Caco-2 (cell line): ENCODE measurements around the gene IL34. TPM values are rescaled to one million over a fixed set of nuclear protein-coding genes. Genes with fewer than 3 reads are reported as not detected.
"Not testable (repeated sequence)": the region's sequence is repeated elsewhere in the genome, so short reads cannot be mapped to it uniquely, and the experiment has no call there.

Experiments
- BruUV-seq: library from RNA; stranded (reverse); fragments of 400-500 nt; replicated peaks from 2 replicates; lab custom pipeline; 2021; lab: Mats Ljungman, UMichigan
- CTCF ChIA-PET: fragments of 300-600 bp; sonication (Branson Sonifier 250); formaldehyde crosslinking; loops from one replicate; lab custom pipeline; 2022; ENCODE audit warnings: antibody characterized with exemption; lab: Charles Lee
- POLR2A ChIA-PET: fragments of 300-600 bp; sonication (Branson Sonifier 250); formaldehyde crosslinking; loops from one replicate; lab custom pipeline; 2022; ENCODE audit warnings: antibody characterized with exemption; lab: Charles Lee
- DNase-seq, 2 experiments: peaks; one replicate each; pipeline versions ENCODE4 v3.0.0 to v3.0.0-alpha.2; 2020 to 2022
- H3K27me3 ChIP-seq: replicated peaks from 2 replicates; pipeline ENCODE4 v1.6.0; 2011; ENCODE audit warnings: low read length; ENCODE audit not compliant: control insufficient read depth, insufficient read depth
- H3K36me3 ChIP-seq: 2 replicates; pipeline ENCODE4 v1.5.1; 2011; ENCODE audit warnings: low read length; ENCODE audit not compliant: control insufficient read depth, insufficient read depth
- H3K4me1 ChIP-seq: fragments of 250-450 bp; sonication (Bioruptor Pico); 2 replicates; pipeline ENCODE4 v1.5.1; 2020; ENCODE audit warnings: mild to moderate bottlenecking
- H3K4me3 ChIP-seq: 2 replicates; pipeline ENCODE4 v1.5.1; 2011; ENCODE audit warnings: low read depth, mild to moderate bottlenecking, control low read depth, low read length
- H3K9me3 ChIP-seq: fragments of 250-450 bp; sonication (Bioruptor Pico); 2 replicates; pipeline ENCODE4 v1.5.1; 2020; ENCODE audit warnings: mild to moderate bottlenecking, moderate library complexity
- H3K27ac Mint-ChIP-seq: one replicate; pipeline ENCODE4 v1.8.0; 2022; ENCODE audit warnings: mixed read lengths; ENCODE audit not compliant: unreplicated experiment
- H3K27me3 Mint-ChIP-seq: one replicate; pipeline ENCODE4 v1.8.0; 2022; ENCODE audit warnings: mixed read lengths; ENCODE audit not compliant: insufficient read depth, unreplicated experiment
- H3K36me3 Mint-ChIP-seq: one replicate; pipeline ENCODE4 v1.8.0; 2022; ENCODE audit warnings: mild to moderate bottlenecking, mixed read lengths; ENCODE audit not compliant: insufficient read depth, unreplicated experiment
- H3K4me1 Mint-ChIP-seq: one replicate; pipeline ENCODE4 v1.8.0; 2022; ENCODE audit warnings: low read depth, mixed read lengths; ENCODE audit not compliant: unreplicated experiment
- H3K4me3 Mint-ChIP-seq: one replicate; pipeline ENCODE4 v1.8.0; 2022; ENCODE audit warnings: mild to moderate bottlenecking, moderate library complexity, mixed read lengths; ENCODE audit not compliant: unreplicated experiment
- H3K9me3 Mint-ChIP-seq: one replicate; pipeline ENCODE4 v1.8.0; 2022; ENCODE audit warnings: mixed read lengths; ENCODE audit not compliant: unreplicated experiment
- CTCF ChIP-seq, 2 experiments: fragments of 200-600 bp in 1 of 2; IDR thresholded peaks; 1 replicate in 1 of 2; 2 replicates in 1 of 2; pipeline versions ENCODE4 v1.5.1 to v1.8.0; 2011 to 2022; ENCODE audit warnings: antibody characterized with exemption in 1 of 2, control low read depth in 1 of 2, inconsistent platforms in 1 of 2, low read depth in 1 of 2, low read length in 1 of 2, mild to moderate bottlenecking in 1 of 2, moderate library complexity in 1 of 2; ENCODE audit not compliant: insufficient read depth in 1 of 2, severe bottlenecking in 1 of 2, unreplicated experiment in 1 of 2
- intact Hi-C: fragments of 100-400 bp; cut with micrococcal nuclease; formaldehyde crosslinking; loops from one replicate; pipeline ENCODE4 v1.10.0; 2022; ENCODE audit not compliant: unreplicated experiment
- total RNA-seq: library from RNA; stranded (reverse); gene quantifications from 2 replicates; pipeline ENCODE4 v1.2.3, GENCODE V29; 2022

IL34 gene
- total RNA-seq, 1 experiment from 2014 or later: 0.50 TPM

- H3K4me3 Mint-ChIP-seq: no peak overlapping the region
- CTCF ChIA-PET: no interaction called here
- Histone ChIP-seq H3K4me1 (no peaks in the 10 kb centered on the region), H3K4me3 (no peak overlapping the region), H3K27me3 (no peaks in the 10 kb centered on the region), H3K9me3 (no peaks in the 10 kb centered on the region), H3K36me3 (peaks cover 5% of the 10 kb centered on the region; the same call in 1 of the 2 replicates)
- H3K27me3 Mint-ChIP-seq: no peaks in the 10 kb centered on the region
- intact Hi-C loops: no loop called here
- H3K36me3 Mint-ChIP-seq: peaks cover 65% of the 10 kb centered on the region
- H3K4me1 Mint-ChIP-seq: no peaks in the 10 kb centered on the region
- peaks cover 16% of the 10 kb centered on the region for H3K9me3 Mint-ChIP-seq
- no peak for DNase-seq
- no peak for TF ChIP-seq CTCF (IDR thresholded peaks at IDR 0.05; ENCODE audit: insufficient read depth in 1 of 2, low read depth in 1 of 2, low read length in 1 of 2, severe bottlenecking in 1 of 2, unreplicated experiment in 1 of 2)
- no peak overlapping the region for H3K27ac Mint-ChIP-seq
- no TSS peak for BruUV-seq
- POLR2A ChIA-PET: no interaction called here
Observed at GRCh38 chr16:70665806-70666735, 19.7 kb downstream of the IL34 start.

GRCh38 chr16:70670175-70670574 is 23.8 kb downstream of the IL34 start:
- Histone ChIP-seq H3K27me3 (no peaks in the 10 kb centered on the region), H3K36me3 (peaks cover 4% of the 10 kb centered on the region; the same call in 1 of the 2 replicates), H3K4me3 (no peak overlapping the region), H3K9me3 (no peaks in the 10 kb centered on the region), H3K4me1 (no peaks in the 10 kb centered on the region)
- DNase-seq: no peak
- no peak for TF ChIP-seq CTCF (IDR thresholded peaks at IDR 0.05; ENCODE audit: insufficient read depth in 1 of 2, low read depth in 1 of 2, low read length in 1 of 2, severe bottlenecking in 1 of 2, unreplicated experiment in 1 of 2)
- intact Hi-C loops: no loop called here
- Mint-ChIP-seq H3K4me3 (no peak overlapping the region), H3K36me3 (peaks cover 82% of the 10 kb centered on the region), H3K27me3 (no peaks in the 10 kb centered on the region), H3K9me3 (peaks cover 16% of the 10 kb centered on the region), H3K27ac (no peak overlapping the region), H3K4me1 (no peaks in the 10 kb centered on the region)
- BruUV-seq: no TSS peak
- POLR2A ChIA-PET: no interaction called here
- CTCF ChIA-PET: no interaction called here

GRCh38 chr16:70670938-70671337 is 24.6 kb downstream of the IL34 start:
- DNase-seq, H3K4me1 ChIP-seq, H3K9me3 ChIP-seq, H3K27ac Mint-ChIP-seq, CTCF ChIA-PET, H3K4me3 ChIP-seq, H3K27me3 ChIP-seq, H3K4me3 Mint-ChIP-seq, intact Hi-C loops, H3K27me3 Mint-ChIP-seq, H3K4me1 Mint-ChIP-seq, POLR2A ChIA-PET, H3K36me3 ChIP-seq, BruUV-seq: not testable (repeated sequence)
- Mint-ChIP-seq H3K36me3 (peaks cover 79% of the 10 kb centered on the region), H3K9me3 (peaks cover 16% of the 10 kb centered on the region)
